GM23338 (cell line): Measurements from ENCODE around the gene PEPD. TPM values are rescaled to one million over a fixed set of nuclear protein-coding genes. Genes with fewer than 3 reads are reported as not detected.
"Not testable (repeated sequence)": the region's sequence is repeated elsewhere in the genome, so short reads cannot be mapped to it uniquely, and the experiment has no call there.

Source experiments
- ATAC-seq: fragments of 200-7000 bp; cut with Tn5 transposase; 3 replicates; pipeline ENCODE4 v1.9.1; 2020
- DNase-seq: peaks from one replicate; pipeline ENCODE4 v3.0.0-alpha.2; 2015; ENCODE audit warnings: low spot score
- H2AFZ ChIP-seq: fragments of 200-600 bp; sonication (generic); 2 replicates; pipeline ENCODE4 v1.8.0; 2016; ENCODE audit warnings: antibody characterized with exemption, mild to moderate bottlenecking, moderate library complexity
- H3F3A ChIP-seq: fragments of 200-600 bp; sonication (generic); replicated peaks from 2 replicates; pipeline ENCODE4 v1.8.0; 2017; ENCODE audit warnings: antibody characterized with exemption, mixed run types, low read depth
- H3K27ac ChIP-seq: fragments of 200-600 bp; sonication (generic); 2 replicates; pipeline ENCODE4 v1.6.1; 2016; ENCODE audit warnings: low read depth
- H3K27me3 ChIP-seq: fragments of 200-600 bp; sonication (generic); 2 replicates; pipeline ENCODE4 v1.8.0; 2016; ENCODE audit warnings: mild to moderate bottlenecking, mixed run types, moderate library complexity; ENCODE audit not compliant: insufficient read depth
- H3K36me3 ChIP-seq: fragments of 200-600 bp; sonication (generic); 2 replicates; pipeline ENCODE4 v1.8.0; 2016; ENCODE audit warnings: mild to moderate bottlenecking; ENCODE audit not compliant: insufficient read depth
- H3K4me1 ChIP-seq: fragments of 200-600 bp; sonication (generic); 2 replicates; pipeline ENCODE4 v1.8.0; 2016; ENCODE audit warnings: mild to moderate bottlenecking, moderate library complexity; ENCODE audit not compliant: insufficient read depth
- H3K4me2 ChIP-seq: fragments of 200-600 bp; sonication (generic); 2 replicates; pipeline ENCODE4 v1.7.1; 2017; ENCODE audit warnings: mixed run types
- H3K4me3 ChIP-seq: fragments of 200-600 bp; sonication (generic); 2 replicates; pipeline ENCODE4 v1.6.1; 2016; ENCODE audit warnings: mixed run types
- H3K79me2 ChIP-seq: fragments of 200-600 bp; sonication (generic); replicated peaks from 2 replicates; pipeline ENCODE4 v1.8.0; 2017; ENCODE audit warnings: mild to moderate bottlenecking; ENCODE audit not compliant: insufficient read depth
- H3K9me2 ChIP-seq: fragments of 200-600 bp; sonication (generic); 2 replicates; pipeline ENCODE4 v1.8.0; 2017; ENCODE audit not compliant: insufficient read depth
- H4K20me1 ChIP-seq: fragments of 200-600 bp; sonication (generic); replicated peaks from 2 replicates; pipeline ENCODE4 v1.8.0; 2017; ENCODE audit warnings: mild to moderate bottlenecking; ENCODE audit not compliant: insufficient read depth
- H3K27ac Mint-ChIP-seq: 2 replicates; pipeline ENCODE4 v1.8.0; 2020; ENCODE audit warnings: inconsistent platforms, mild to moderate bottlenecking, moderate library complexity, mixed read lengths
- H3K27me3 Mint-ChIP-seq: 3 replicates; pipeline ENCODE4 v1.8.0; 2022; ENCODE audit warnings: low read depth, mild to moderate bottlenecking, moderate library complexity, mixed read lengths, inconsistent platforms; ENCODE audit not compliant: insufficient read depth, poor library complexity
- H3K36me3 Mint-ChIP-seq: 3 replicates; pipeline ENCODE4 v1.8.0; 2021; ENCODE audit warnings: low read depth, mild to moderate bottlenecking, inconsistent platforms, moderate library complexity, mixed read lengths
- H3K4me1 Mint-ChIP-seq: 3 replicates; pipeline ENCODE4 v1.8.0; 2020; ENCODE audit warnings: mild to moderate bottlenecking, inconsistent platforms, mixed read lengths
- H3K4me3 Mint-ChIP-seq: 3 replicates; pipeline ENCODE4 v1.8.0; 2021; ENCODE audit warnings: moderate library complexity, mild to moderate bottlenecking, inconsistent platforms, mixed read lengths
- H3K9me3 Mint-ChIP-seq: 3 replicates; pipeline ENCODE4 v1.8.0; 2020; ENCODE audit warnings: moderate library complexity, mild to moderate bottlenecking, inconsistent platforms, mixed read lengths
- EZH2phosphoT487 ChIP-seq: fragments of 200-600 bp; sonication (generic); IDR thresholded peaks from one replicate; pipeline ENCODE4 v1.8.1; 2018; ENCODE audit warnings: antibody characterized with exemption; ENCODE audit not compliant: unreplicated experiment
- ZNF331 ChIP-seq: fragments of 250-450 bp; sonication (Bioruptor Pico); IDR thresholded peaks from 2 replicates; pipeline ENCODE4 v1.5.0; 2020; ENCODE audit warnings: low read depth, mild to moderate bottlenecking, moderate library complexity
- polyA plus RNA-seq: library from polyadenylated mRNA; unstranded; fragments of >200 nt; fragmentation: Nextera tagmentation; extraction: Ambion mirVana; gene quantifications from 2 replicates; pipeline ENCODE4 v1.2.1, GENCODE V29; 2016
- total RNA-seq: library from RNA; depleted of rRNA; stranded (reverse); fragments of >200 nt; shearing (Covaris generic); gene quantifications from 2 replicates; pipeline ENCODE4 v1.2.3, GENCODE V29; 2014
- TF ChIP-seq, protein P1 (sequence below): fragments of 250-450 bp; sonication (Bioruptor Pico); IDR thresholded peaks from 2 replicates; pipeline ENCODE4 v1.5.0; 2020; ENCODE audit warnings: mild to moderate bottlenecking, moderate library complexity
- TF ChIP-seq, protein P2 (sequence below): IDR thresholded peaks from 2 replicates; pipeline ENCODE4 v1.6.1; 2016; ENCODE audit warnings: antibody characterized with exemption
- TF ChIP-seq, protein P3 (sequence below), 2 experiments: fragments of 200-600 bp in 1 of 2; sonication (generic) in 1 of 2; conservative IDR thresholded peaks; 2 replicates each; pipeline versions ENCODE4 v1.5.1 to v1.6.1; 2016 to 2017; ENCODE audit warnings: antibody characterized with exemption in 2 of 2, low read depth in 2 of 2, mild to moderate bottlenecking in 2 of 2, moderate library complexity in 1 of 2

PEPD gene
- total and polyA plus RNA-seq, 2 experiments from 2014 or later, result 81.7 to 89.2 TPM

DNA sequence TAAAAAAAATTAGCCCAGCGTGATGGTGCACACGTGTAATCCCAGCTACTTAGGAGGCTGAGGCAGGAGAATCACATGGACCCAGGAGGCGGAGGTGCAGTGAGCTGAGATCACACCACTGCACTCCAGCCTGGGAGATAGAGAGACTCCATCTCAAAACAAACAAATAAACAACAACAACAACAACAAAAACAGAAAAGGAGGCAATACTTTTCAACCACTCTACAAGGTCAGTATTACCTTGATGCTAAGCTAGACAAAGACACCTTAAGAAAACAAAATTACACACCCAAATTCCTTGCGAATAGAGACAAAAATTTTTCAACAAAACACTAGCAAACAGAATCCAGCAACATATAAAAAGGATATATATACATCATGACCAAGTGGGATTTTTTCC lies 39.7 kb downstream of the PEPD start (continued):
- TF ChIP-seq, protein P1, sequence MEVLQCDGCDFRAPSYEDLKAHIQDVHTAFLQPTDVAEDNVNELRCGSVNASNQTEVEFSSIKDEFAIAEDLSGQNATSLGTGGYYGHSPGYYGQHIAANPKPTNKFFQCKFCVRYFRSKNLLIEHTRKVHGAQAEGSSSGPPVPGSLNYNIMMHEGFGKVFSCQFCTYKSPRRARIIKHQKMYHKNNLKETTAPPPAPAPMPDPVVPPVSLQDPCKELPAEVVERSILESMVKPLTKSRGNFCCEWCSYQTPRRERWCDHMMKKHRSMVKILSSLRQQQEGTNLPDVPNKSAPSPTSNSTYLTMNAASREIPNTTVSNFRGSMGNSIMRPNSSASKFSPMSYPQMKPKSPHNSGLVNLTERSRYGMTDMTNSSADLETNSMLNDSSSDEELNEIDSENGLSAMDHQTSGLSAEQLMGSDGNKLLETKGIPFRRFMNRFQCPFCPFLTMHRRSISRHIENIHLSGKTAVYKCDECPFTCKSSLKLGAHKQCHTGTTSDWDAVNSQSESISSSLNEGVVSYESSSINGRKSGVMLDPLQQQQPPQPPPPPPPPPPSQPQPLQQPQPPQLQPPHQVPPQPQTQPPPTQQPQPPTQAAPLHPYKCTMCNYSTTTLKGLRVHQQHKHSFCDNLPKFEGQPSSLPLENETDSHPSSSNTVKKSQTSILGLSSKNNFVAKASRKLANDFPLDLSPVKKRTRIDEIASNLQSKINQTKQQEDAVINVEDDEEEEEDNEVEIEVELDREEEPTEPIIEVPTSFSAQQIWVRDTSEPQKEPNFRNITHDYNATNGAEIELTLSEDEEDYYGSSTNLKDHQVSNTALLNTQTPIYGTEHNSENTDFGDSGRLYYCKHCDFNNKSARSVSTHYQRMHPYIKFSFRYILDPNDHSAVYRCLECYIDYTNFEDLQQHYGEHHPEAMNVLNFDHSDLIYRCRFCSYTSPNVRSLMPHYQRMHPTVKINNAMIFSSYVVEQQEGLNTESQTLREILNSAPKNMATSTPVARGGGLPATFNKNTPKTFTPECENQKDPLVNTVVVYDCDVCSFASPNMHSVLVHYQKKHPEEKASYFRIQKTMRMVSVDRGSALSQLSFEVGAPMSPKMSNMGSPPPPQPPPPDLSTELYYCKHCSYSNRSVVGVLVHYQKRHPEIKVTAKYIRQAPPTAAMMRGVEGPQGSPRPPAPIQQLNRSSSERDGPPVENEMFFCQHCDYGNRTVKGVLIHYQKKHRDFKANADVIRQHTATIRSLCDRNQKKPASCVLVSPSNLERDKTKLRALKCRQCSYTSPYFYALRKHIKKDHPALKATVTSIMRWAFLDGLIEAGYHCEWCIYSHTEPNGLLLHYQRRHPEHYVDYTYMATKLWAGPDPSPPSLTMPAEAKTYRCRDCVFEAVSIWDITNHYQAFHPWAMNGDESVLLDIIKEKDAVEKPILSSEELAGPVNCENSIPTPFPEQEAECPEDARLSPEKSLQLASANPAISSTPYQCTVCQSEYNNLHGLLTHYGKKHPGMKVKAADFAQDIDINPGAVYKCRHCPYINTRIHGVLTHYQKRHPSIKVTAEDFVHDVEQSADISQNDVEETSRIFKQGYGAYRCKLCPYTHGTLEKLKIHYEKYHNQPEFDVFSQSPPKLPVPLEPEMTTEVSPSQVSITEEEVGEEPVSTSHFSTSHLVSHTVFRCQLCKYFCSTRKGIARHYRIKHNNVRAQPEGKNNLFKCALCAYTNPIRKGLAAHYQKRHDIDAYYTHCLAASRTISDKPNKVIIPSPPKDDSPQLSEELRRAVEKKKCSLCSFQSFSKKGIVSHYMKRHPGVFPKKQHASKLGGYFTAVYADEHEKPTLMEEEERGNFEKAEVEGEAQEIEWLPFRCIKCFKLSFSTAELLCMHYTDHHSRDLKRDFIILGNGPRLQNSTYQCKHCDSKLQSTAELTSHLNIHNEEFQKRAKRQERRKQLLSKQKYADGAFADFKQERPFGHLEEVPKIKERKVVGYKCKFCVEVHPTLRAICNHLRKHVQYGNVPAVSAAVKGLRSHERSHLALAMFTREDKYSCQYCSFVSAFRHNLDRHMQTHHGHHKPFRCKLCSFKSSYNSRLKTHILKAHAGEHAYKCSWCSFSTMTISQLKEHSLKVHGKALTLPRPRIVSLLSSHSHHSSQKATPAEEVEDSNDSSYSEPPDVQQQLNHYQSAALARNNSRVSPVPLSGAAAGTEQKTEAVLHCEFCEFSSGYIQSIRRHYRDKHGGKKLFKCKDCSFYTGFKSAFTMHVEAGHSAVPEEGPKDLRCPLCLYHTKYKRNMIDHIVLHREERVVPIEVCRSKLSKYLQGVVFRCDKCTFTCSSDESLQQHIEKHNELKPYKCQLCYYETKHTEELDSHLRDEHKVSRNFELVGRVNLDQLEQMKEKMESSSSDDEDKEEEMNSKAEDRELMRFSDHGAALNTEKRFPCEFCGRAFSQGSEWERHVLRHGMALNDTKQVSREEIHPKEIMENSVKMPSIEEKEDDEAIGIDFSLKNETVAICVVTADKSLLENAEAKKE (CRISPR knock-in tag), result no peak
- TF ChIP-seq, protein P2, sequence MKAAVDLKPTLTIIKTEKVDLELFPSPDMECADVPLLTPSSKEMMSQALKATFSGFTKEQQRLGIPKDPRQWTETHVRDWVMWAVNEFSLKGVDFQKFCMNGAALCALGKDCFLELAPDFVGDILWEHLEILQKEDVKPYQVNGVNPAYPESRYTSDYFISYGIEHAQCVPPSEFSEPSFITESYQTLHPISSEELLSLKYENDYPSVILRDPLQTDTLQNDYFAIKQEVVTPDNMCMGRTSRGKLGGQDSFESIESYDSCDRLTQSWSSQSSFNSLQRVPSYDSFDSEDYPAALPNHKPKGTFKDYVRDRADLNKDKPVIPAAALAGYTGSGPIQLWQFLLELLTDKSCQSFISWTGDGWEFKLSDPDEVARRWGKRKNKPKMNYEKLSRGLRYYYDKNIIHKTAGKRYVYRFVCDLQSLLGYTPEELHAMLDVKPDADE, result no peak
- TF ChIP-seq EZH2phosphoT487 (no peak), ZNF331 (CRISPR knock-in tag) (no peak)

DNA sequence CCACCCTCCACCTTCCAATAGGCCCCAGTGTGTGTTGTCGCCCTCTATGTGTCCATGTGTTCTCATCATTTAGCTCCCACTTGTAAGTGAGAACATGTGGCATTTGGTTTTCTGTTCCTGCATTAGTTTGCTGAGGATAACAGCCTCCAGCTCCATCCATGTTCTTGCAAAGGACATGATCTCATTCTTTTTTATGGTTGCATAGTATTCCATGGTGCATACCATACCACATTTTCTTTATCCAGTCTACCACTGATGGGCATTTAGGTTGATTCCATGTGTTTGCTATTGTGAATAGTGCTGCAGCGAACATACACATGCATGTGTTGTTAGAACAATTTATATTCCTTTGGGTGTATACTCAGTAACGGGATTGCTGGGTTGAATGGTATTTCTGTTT lies 42.0 kb downstream of the PEPD start:
- H3K4me3 Mint-ChIP-seq, H3K9me2 ChIP-seq, H3K36me3 ChIP-seq, ATAC-seq, H3K27ac ChIP-seq, H3K4me2 ChIP-seq, H3K27me3 ChIP-seq, H2AFZ ChIP-seq, H3K27ac Mint-ChIP-seq, H3K9me3 Mint-ChIP-seq, H3K4me3 ChIP-seq, H3F3A ChIP-seq, H3K4me1 Mint-ChIP-seq, H3K27me3 Mint-ChIP-seq, DNase-seq, H4K20me1 ChIP-seq, H3K4me1 ChIP-seq, H3K79me2 ChIP-seq: not testable (repeated sequence)
- TF ChIP-seq, protein P3, sequence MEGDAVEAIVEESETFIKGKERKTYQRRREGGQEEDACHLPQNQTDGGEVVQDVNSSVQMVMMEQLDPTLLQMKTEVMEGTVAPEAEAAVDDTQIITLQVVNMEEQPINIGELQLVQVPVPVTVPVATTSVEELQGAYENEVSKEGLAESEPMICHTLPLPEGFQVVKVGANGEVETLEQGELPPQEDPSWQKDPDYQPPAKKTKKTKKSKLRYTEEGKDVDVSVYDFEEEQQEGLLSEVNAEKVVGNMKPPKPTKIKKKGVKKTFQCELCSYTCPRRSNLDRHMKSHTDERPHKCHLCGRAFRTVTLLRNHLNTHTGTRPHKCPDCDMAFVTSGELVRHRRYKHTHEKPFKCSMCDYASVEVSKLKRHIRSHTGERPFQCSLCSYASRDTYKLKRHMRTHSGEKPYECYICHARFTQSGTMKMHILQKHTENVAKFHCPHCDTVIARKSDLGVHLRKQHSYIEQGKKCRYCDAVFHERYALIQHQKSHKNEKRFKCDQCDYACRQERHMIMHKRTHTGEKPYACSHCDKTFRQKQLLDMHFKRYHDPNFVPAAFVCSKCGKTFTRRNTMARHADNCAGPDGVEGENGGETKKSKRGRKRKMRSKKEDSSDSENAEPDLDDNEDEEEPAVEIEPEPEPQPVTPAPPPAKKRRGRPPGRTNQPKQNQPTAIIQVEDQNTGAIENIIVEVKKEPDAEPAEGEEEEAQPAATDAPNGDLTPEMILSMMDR (conservative IDR thresholded peaks at IDR 0.05; ENCODE audit: low read depth in 2 of 2), result peak; percentile 5 to 11; a peak in 1 of 4 replicates
- H3K36me3 Mint-ChIP-seq, result peaks cover 38% of the 10 kb centered on the region
